ELR (cell line): ENCODE results near the gene ABL1.

Experiments used
- DNase-seq: peaks from one replicate; pipeline ENCODE4 v3.0.0-alpha.2; 2015; ENCODE audit warnings: low read depth

Gene ABL1

GRCh38 chr9:130849356-130849755 is 14.3 kb downstream of the ABL1 start:
- no peak for DNase-seq

GRCh38 chr9:130852801-130853200 is 17.7 kb downstream of the ABL1 start:
- DNase-seq, result no peak

GRCh38 chr9:130854092-130854491 is 19.0 kb downstream of the ABL1 start:
- DNase-seq, result peak; percentile 76

- DNase-seq, result no peak
These were observed 19.8 kb downstream of the ABL1 start for GRCh38 chr9:130854835-130855234.

GRCh38 chr9:130856474-130856873 is 21.4 kb downstream of the ABL1 start:
- DNase-seq, result no peak

GRCh38 chr9:130857864-130858738 is 23.0 kb downstream of the ABL1 start:
- peak; percentile 86 for DNase-seq

DNA sequence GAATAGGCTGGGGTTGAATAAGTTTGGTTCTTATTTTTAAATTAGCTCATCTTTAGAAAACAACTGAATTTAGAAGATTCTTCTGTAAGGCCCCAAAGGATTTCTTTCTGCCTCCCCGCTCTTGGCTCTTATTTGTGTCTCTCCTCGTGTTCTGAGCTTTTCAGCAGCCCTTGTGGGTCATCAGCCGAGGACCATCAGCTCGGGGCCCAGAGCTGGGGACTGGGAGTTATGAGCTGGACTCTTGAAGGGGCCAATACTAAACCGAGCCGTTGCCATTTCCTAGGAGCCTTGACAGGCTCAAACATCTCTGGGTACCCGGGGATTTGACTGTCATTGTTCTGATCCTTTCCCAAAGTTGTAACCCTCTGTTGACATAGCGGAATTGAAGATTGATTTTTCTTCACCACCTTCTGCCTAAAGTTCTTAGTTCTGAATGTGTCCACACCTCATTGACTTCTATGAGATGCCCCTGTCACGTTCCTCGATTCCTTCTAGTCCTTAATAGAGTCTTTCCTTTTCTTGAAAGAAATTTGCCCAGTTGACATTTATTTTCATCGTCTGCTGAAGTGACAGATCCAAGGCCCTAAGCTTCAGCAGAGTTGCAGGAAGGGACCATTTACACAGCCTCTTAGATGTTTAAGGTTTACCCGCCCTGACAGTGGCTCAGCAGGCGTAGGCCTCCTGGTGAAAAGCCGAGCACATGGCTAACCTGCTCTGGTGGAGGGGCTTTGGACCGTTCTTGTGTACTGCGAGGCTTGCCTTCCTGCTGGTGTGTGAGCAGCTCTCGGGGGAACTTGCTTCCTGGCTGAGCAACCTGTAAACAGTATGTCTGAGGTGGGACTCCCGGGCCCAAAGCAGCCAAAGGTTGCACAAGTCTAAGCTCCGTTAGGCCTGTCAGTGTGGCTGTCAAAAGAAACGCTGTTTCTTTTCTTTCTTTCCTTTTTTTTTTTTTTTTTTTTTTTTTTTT is 24.0 kb downstream of the ABL1 start:
- no peak for DNase-seq

DNA sequence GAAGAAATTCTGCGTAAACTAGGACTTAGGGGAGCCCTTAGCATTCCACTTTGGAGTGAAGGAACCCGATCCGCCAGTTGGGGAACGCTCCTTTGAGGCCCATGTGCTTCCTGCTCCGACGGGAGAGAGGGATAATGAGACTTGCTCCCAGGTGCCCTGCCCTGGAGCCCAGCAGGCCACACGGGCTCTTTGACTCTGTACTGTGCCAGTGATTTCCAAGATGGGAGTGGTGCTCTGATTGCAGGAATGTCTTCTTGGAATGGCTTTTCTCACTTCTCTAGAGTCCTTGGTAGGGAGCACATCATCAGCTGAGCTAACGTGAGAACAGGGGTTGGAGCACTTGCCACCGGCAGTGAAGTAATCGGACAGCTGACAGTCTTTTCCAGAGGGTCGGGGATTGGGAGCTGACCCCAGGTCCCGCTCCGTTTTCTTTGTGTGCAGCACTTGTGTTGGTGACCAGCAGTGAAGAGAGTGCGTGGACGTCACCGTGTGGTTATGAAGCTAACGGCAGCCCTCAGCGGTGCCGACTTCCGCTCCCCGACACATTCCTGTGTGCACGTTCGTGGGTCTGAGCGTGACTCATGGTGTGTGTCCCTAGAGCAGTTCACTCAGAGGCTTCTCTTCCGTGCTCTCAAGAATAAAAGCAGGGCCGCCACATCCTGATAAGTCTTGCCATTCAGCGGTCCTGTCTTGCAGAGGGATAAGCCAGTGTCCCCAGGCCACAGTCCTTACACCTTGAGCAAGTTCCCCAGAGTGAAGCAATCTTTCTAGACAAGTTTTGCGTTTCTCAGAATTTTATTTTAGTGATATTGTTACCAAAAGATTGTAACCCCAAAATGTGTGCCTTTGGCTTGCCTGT is 25.6 kb downstream of the ABL1 start:
- peak; percentile 99 for DNase-seq

DNA sequence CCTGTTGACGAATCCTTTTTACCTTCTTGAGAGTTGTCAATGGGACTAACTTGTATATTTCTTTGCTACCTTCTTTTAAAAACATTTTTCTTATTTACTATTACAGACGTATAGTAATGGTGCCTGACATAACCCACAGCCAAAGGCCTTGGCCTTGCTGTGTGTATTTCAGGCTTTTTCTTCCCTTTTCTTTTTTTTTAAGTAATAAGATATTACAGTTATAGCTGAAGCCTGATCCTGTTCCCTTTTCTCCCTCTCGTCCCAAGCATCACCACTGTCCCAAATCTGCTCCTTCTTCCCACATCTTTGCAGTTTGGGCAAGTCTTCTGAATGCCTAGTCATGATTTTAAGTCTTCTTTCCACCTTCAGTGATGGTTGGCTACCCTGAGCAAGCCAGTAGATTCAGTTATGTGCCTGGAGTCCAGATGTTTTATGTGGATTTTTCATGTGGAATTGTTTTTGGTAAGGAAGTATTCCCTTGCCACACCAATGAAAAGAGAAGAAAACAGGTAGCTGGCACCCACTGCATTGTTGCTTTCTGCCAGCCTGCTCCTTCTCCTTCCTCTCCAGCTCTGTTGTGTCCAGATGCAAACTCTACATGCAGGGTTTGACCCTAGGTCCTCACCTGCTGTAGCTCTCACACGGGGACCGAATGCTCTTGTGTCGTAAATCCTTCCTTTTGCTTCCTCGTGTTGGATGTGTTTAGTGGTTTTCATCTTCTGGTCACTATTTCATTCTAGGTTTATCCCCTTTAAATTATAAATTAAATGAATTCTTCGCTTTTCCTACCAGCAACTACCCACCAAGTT is 26.5 kb downstream of the ABL1 start:
- no peak for DNase-seq

DNA sequence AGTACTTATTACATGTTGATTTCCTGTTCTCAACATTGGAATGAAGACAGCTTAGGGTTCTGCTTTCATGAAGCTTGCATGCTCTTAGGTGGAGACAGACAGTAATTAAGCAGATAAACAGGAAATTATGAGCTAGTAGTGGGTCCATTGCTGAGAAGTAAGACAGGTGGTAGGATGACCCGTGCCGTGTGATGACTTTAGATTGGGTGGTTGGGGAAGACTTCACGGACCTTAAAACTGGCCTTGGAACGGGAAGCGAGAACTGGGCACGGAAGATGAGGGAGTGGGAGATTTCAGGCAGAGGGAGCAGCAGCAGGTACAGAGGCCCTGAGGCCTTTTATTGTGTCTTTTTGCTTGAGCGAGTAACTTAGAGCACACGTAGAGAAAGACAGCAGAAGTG is 27.2 kb downstream of the ABL1 start:
- no peak for DNase-seq

- DNase-seq, result no peak
These were observed 27.7 kb downstream of the ABL1 start for GRCh38 chr9:130862747-130863146.

DNA sequence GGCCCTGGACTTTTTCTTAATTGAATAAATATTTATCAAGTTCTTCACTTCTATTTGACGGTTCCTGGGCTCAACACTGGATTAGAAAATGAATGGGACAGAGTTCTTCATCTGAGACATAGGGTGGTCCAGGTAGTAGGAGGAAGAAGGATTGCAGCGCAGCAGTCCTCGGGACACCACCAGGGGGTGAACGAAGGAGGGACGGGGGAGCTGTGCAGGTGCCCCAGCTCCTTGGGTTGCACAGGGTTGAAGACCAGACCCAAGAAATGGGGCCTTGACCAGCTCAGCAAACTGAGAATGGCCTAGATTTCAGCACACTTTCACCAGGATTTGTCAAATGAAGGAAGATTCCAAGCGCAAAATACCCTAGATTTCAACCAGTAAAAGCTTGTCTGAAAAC is 29.5 kb downstream of the ABL1 start:
- DNase-seq, result no peak

DNA sequence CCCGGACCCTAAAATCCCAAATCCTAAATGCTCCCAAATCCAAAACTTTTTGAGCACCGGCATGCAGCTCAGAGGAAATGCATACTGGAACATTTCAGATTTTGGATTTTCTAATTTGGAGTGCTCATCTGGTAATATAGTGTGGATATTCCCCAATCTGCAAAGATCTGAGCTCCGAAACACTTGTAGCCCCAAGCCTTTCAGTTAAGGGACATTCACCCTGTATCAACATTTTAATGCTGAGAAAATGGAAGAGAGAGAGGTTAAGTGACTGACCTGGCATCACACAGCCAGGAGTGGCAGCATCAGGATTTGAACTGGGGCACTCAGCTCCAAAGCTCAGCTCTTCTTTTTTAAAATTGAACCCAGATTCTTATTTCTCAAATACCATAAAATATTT is 30.9 kb downstream of the ABL1 start:
- no peak for DNase-seq

DNA sequence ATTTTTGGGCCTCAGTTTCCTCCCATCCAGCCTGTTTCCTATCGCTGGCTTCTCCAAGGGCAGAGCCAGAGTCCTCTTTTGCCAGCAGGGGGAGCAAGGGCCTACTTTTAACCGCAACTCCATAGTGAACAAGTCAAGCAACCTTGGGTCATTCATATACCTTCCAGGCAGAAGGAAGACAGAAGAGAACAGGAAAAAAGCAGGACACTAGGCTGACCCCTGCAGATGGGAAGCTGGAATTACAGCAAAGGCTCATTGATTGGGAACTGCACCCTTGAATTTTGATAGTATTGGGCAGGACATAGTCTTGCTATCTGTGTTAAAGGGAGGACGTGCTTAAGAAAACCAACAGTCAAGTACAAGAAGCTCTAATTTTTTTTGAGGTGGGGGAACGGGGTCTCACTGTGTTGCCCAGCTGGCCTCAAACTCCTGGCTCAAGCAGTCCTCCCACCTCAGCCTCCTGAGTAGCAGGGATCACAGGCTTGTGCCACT is 31.5 kb downstream of the ABL1 start:
- DNase-seq, result peak; percentile 97

GRCh38 chr9:130867556-130867955 is 32.5 kb downstream of the ABL1 start:
- DNase-seq, result no peak

DNA sequence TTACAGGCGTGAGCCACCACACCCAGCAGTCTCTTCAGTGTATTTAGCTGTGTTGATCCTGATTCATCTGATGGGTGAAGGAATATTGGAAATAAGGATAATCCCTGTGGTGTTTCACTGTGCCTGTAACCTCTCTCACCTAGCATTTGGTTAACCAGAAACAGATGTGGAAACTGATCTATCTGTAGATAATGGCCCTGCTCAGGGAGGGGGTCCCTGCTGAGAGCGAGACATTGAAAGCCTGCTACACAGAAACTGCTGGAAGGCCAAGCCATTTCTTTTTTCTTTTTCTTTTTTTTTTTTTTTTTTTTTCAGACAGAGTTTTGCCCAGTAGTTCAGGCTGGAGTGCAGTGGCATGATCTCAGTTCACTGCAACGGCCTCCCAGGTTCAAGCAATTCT is 33.2 kb downstream of the ABL1 start:
- no peak for DNase-seq

DNA sequence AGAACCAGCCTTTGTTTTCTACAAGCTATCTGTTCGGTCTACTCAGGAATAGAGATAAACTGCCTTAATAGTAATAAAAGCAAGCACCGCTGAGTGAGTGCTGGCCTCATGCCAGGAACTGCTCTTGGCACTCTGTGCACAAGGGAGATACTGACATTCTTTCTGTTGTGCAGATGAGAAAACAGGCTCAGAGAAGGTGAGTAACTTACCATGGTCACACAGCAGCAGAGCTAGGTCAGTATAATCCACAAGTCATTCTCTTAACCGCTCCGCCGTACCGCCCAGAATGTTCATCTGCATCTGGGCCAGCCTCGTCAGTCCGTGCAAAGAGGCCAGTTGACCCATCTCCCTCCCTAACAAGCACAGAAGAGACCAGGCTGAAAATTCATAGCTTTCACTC is 34.2 kb downstream of the ABL1 start:
- no peak for DNase-seq

DNA sequence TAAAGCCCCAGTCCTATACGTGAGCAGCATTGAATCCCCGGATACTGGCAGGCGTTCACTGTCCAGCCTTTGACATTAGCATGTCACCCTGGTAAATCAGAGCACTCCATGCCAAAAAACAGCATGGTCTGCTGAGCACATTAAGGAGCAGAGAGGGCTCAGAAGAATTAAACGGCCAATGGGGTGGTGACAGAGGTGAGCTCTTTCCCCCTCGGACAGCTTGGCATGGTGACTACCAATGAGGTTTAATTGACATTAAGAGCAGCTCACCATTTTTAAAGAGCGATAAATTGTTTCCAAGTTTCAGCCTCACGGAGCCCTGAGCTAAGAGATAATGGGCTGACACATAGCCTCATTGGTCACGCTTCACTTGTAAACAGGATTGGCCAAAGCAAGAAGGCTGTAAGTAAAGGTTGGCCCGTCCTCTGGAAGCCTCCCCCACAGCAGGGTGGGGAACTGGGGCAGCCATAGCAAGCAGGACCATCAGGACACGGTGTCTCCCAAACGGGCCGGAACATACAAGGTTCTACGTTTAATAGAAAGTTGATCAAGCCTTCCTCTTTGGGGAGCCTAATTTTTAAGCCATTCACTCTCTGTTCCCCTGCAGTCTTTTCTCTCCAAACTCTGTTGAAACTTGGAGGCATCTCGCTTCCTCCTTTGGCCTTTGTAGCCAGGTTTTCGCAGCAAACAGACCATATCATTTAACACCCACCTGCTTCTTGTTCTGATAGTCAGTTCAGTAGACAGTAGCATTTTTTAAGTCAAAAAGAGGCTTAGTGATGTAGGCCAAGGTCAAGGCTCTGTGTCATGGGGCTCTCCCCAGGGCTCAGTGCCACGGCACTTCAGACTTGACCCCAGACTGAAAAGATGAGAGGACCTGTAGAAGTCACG is 35.7 kb downstream of the ABL1 start:
- no peak for DNase-seq

DNA sequence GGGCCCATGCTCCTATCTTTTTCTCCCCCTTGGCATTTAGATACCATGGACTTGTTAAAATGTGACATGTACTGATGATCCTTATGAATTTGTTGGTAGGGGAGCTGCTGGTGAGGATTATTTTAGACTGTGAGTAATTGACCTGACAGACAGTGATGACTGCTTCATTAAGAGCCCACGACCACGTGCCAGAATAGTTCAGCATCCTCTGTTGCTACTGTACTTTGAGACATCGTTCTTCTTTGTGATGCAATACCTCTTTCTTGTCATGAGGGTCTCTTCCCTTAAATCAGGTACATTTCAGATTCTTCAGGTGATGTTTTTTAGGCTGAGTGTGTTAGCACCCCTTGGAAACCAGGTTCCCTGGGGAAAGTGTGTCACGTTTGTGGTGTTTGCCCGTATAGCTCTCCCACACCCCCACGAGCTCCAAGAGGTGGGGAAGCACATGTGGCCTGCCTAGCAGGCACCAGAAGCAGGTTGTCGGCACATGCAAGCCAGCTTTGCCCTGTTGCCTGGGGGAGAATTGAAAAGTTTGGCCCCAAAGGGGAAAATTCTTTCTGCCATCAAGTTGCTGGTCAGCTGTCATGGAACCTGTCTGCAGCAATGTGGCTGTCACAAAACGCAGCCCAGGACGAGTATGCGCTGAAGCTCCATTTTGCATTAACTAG is 36.5 kb downstream of the ABL1 start:
- DNase-seq, result no peak
